ENCODE data around the gene PAK1.

Gene PAK1

GRCh38 chr11:77444261-77444660, 29.6 kb downstream of the PAK1 start:
- H3K36me3 ChIP-seq (ENCODE audit: insufficient read depth, low read length), result no peaks in the 10 kb centered on the region
- no peak overlapping the region for H2AFZ ChIP-seq (ENCODE audit: low read depth, low read length)
- H3K4me1 ChIP-seq (ENCODE audit: insufficient read depth, low read length), result peaks cover 14% of the 10 kb centered on the region
- no peaks in the 10 kb centered on the region for H3K9me3 ChIP-seq (ENCODE audit: low read length)
- H3K4me3 ChIP-seq (ENCODE audit: low read length), result no peak overlapping the region
- H3K27me3 ChIP-seq (ENCODE audit: insufficient read depth, low read length), result no peaks in the 10 kb centered on the region

GRCh38 chr11:77442394-77443053, 31.4 kb downstream of the PAK1 start:
- Histone ChIP-seq H3K9me3 (ENCODE audit: low read length) (no peaks in the 10 kb centered on the region), H3K4me1 (ENCODE audit: insufficient read depth, low read length) (peaks cover 6% of the 10 kb centered on the region), H3K27me3 (ENCODE audit: insufficient read depth, low read length) (no peaks in the 10 kb centered on the region), H3K4me3 (ENCODE audit: low read length) (no peak overlapping the region), H3K36me3 (ENCODE audit: insufficient read depth, low read length) (no peaks in the 10 kb centered on the region), H2AFZ (ENCODE audit: low read depth, low read length) (no peak overlapping the region)

- Histone ChIP-seq H2AFZ (ENCODE audit: low read depth, low read length) (no peak overlapping the region), H3K36me3 (ENCODE audit: insufficient read depth, low read length) (no peaks in the 10 kb centered on the region), H3K4me1 (ENCODE audit: insufficient read depth, low read length) (no peaks in the 10 kb centered on the region), H3K9me3 (ENCODE audit: low read length) (no peaks in the 10 kb centered on the region), H3K4me3 (ENCODE audit: low read length) (no peak overlapping the region), H3K27me3 (ENCODE audit: insufficient read depth, low read length) (no peaks in the 10 kb centered on the region)
Observed at GRCh38 chr11:77441426-77441825, 32.5 kb downstream of the PAK1 start.

- Histone ChIP-seq H3K4me1 (ENCODE audit: insufficient read depth, low read length) (no peaks in the 10 kb centered on the region), H2AFZ (ENCODE audit: low read depth, low read length) (no peak overlapping the region), H3K4me3 (ENCODE audit: low read length) (no peak overlapping the region), H3K9me3 (ENCODE audit: low read length) (no peaks in the 10 kb centered on the region), H3K27me3 (ENCODE audit: insufficient read depth, low read length) (no peaks in the 10 kb centered on the region), H3K36me3 (ENCODE audit: insufficient read depth, low read length) (no peaks in the 10 kb centered on the region)
Observed at GRCh38 chr11:77440678-77441077, 33.2 kb downstream of the PAK1 start.

GRCh38 chr11:77438487-77438886, 35.4 kb downstream of the PAK1 start:
- Histone ChIP-seq H3K27me3 (ENCODE audit: insufficient read depth, low read length) (no peaks in the 10 kb centered on the region), H3K4me3 (ENCODE audit: low read length) (no peak overlapping the region), H3K4me1 (ENCODE audit: insufficient read depth, low read length) (no peaks in the 10 kb centered on the region), H2AFZ (ENCODE audit: low read depth, low read length) (no peak overlapping the region), H3K36me3 (ENCODE audit: insufficient read depth, low read length) (no peaks in the 10 kb centered on the region), H3K9me3 (ENCODE audit: low read length) (no peaks in the 10 kb centered on the region)

- no peaks in the 10 kb centered on the region for H3K4me1 ChIP-seq (ENCODE audit: insufficient read depth, low read length)
- H2AFZ ChIP-seq (ENCODE audit: low read depth, low read length), result no peak overlapping the region
- no peaks in the 10 kb centered on the region for H3K36me3 ChIP-seq (ENCODE audit: insufficient read depth, low read length)
- no peaks in the 10 kb centered on the region for H3K9me3 ChIP-seq (ENCODE audit: low read length)
- H3K4me3 ChIP-seq (ENCODE audit: low read length), result no peak overlapping the region
- H3K27me3 ChIP-seq (ENCODE audit: insufficient read depth, low read length), result no peaks in the 10 kb centered on the region
Observed at GRCh38 chr11:77436969-77437368, 36.9 kb downstream of the PAK1 start.

- no peaks in the 10 kb centered on the region for H3K27me3 ChIP-seq (ENCODE audit: insufficient read depth, low read length)
- no peaks in the 10 kb centered on the region for H3K4me1 ChIP-seq (ENCODE audit: insufficient read depth, low read length)
- no peak overlapping the region for H2AFZ ChIP-seq (ENCODE audit: low read depth, low read length)
- no peak overlapping the region for H3K4me3 ChIP-seq (ENCODE audit: low read length)
- no peaks in the 10 kb centered on the region for H3K36me3 ChIP-seq (ENCODE audit: insufficient read depth, low read length)
- no peaks in the 10 kb centered on the region for H3K9me3 ChIP-seq (ENCODE audit: low read length)
Observed at GRCh38 chr11:77436506-77436905, 37.4 kb downstream of the PAK1 start.

GRCh38 chr11:77435972-77436371, 37.9 kb downstream of the PAK1 start:
- Histone ChIP-seq H3K4me1 (ENCODE audit: insufficient read depth, low read length) (no peaks in the 10 kb centered on the region), H3K9me3 (ENCODE audit: low read length) (no peaks in the 10 kb centered on the region), H3K36me3 (ENCODE audit: insufficient read depth, low read length) (no peaks in the 10 kb centered on the region), H2AFZ (ENCODE audit: low read depth, low read length) (no peak overlapping the region), H3K4me3 (ENCODE audit: low read length) (no peak overlapping the region), H3K27me3 (ENCODE audit: insufficient read depth, low read length) (no peaks in the 10 kb centered on the region)

- Histone ChIP-seq H3K4me3 (ENCODE audit: low read length) (no peak overlapping the region), H3K36me3 (ENCODE audit: insufficient read depth, low read length) (no peaks in the 10 kb centered on the region), H3K4me1 (ENCODE audit: insufficient read depth, low read length) (peaks cover 3% of the 10 kb centered on the region), H2AFZ (ENCODE audit: low read depth, low read length) (no peak overlapping the region), H3K27me3 (ENCODE audit: insufficient read depth, low read length) (no peaks in the 10 kb centered on the region), H3K9me3 (ENCODE audit: low read length) (no peaks in the 10 kb centered on the region)
Observed at GRCh38 chr11:77431813-77432212, 42.1 kb downstream of the PAK1 start.

GRCh38 chr11:77428598-77428997, 45.3 kb downstream of the PAK1 start:
- Histone ChIP-seq H3K4me3 (ENCODE audit: low read length) (no peak overlapping the region), H3K27me3 (ENCODE audit: insufficient read depth, low read length) (no peaks in the 10 kb centered on the region), H3K4me1 (ENCODE audit: insufficient read depth, low read length) (peaks cover 15% of the 10 kb centered on the region), H2AFZ (ENCODE audit: low read depth, low read length) (no peak overlapping the region), H3K36me3 (ENCODE audit: insufficient read depth, low read length) (no peaks in the 10 kb centered on the region), H3K9me3 (ENCODE audit: low read length) (no peaks in the 10 kb centered on the region)

GRCh38 chr11:77425346-77425745, 48.5 kb downstream of the PAK1 start:
- H3K36me3 ChIP-seq (ENCODE audit: insufficient read depth, low read length), result no peaks in the 10 kb centered on the region
- H3K9me3 ChIP-seq (ENCODE audit: low read length), result no peaks in the 10 kb centered on the region
- no peak overlapping the region for H2AFZ ChIP-seq (ENCODE audit: low read depth, low read length)
- H3K4me3 ChIP-seq (ENCODE audit: low read length), result no peak overlapping the region
- H3K4me1 ChIP-seq (ENCODE audit: insufficient read depth, low read length), result peaks cover 35% of the 10 kb centered on the region
- H3K27me3 ChIP-seq (ENCODE audit: insufficient read depth, low read length), result no peaks in the 10 kb centered on the region

GRCh38 chr11:77424644-77425043, 49.2 kb downstream of the PAK1 start:
- Histone ChIP-seq H3K4me3 (ENCODE audit: low read length) (no peak overlapping the region), H3K4me1 (ENCODE audit: insufficient read depth, low read length) (peaks cover 41% of the 10 kb centered on the region), H2AFZ (ENCODE audit: low read depth, low read length) (no peak overlapping the region), H3K9me3 (ENCODE audit: low read length) (no peaks in the 10 kb centered on the region), H3K36me3 (ENCODE audit: insufficient read depth, low read length) (no peaks in the 10 kb centered on the region), H3K27me3 (ENCODE audit: insufficient read depth, low read length) (no peaks in the 10 kb centered on the region)

GRCh38 chr11:77423624-77424023, 50.3 kb downstream of the PAK1 start:
- Histone ChIP-seq H3K4me3 (ENCODE audit: low read length) (no peak overlapping the region), H3K27me3 (ENCODE audit: insufficient read depth, low read length) (no peaks in the 10 kb centered on the region), H3K4me1 (ENCODE audit: insufficient read depth, low read length) (peaks cover 41% of the 10 kb centered on the region), H3K9me3 (ENCODE audit: low read length) (no peaks in the 10 kb centered on the region), H2AFZ (ENCODE audit: low read depth, low read length) (no peak overlapping the region), H3K36me3 (ENCODE audit: insufficient read depth, low read length) (no peaks in the 10 kb centered on the region)

- Histone ChIP-seq H3K27me3 (ENCODE audit: insufficient read depth, low read length) (no peaks in the 10 kb centered on the region), H3K9me3 (ENCODE audit: low read length) (no peaks in the 10 kb centered on the region), H2AFZ (ENCODE audit: low read depth, low read length) (no peak overlapping the region), H3K36me3 (ENCODE audit: insufficient read depth, low read length) (no peaks in the 10 kb centered on the region), H3K4me1 (ENCODE audit: insufficient read depth, low read length) (peaks cover 41% of the 10 kb centered on the region), H3K4me3 (ENCODE audit: low read length) (no peak overlapping the region)
Observed at GRCh38 chr11:77422687-77423086, 51.2 kb downstream of the PAK1 start.
